ENCODE results near the gene METTL27. TPM values are rescaled to one million over a fixed set of nuclear protein-coding genes. Genes with fewer than 3 reads are reported as not detected.
"Not testable (repeated sequence)": the region's sequence is repeated elsewhere in the genome, so short reads cannot be mapped to it uniquely, and the experiment has no call there.

The METTL27 gene
- total RNA-seq, 1 donor from 2014 or later: 14.4 TPM

- not testable (repeated sequence) for DNase-seq (ENCODE audit: low spot score)
Measured at GRCh38 chr7:73821597-73822285, 20.6 kb downstream of the METTL27 start.

- DNase-seq (ENCODE audit: low spot score): no peak
Measured at GRCh38 chr7:73820013-73820412, 22.3 kb downstream of the METTL27 start.

GRCh38 chr7:73817121-73817520 lies 25.2 kb downstream of the METTL27 start:
- no peak for DNase-seq (ENCODE audit: low spot score)

- DNase-seq (ENCODE audit: low spot score): no peak
Measured at GRCh38 chr7:73815436-73815835, 26.9 kb downstream of the METTL27 start.

GRCh38 chr7:73812996-73813395 lies 29.3 kb downstream of the METTL27 start:
- DNase-seq (ENCODE audit: low spot score): no peak

- DNase-seq (ENCODE audit: low spot score): peak; percentile 63
Measured at GRCh38 chr7:73811760-73812168, 30.6 kb downstream of the METTL27 start.

- DNase-seq (ENCODE audit: low spot score): peak; percentile 32
Measured at GRCh38 chr7:73810998-73811360, 31.3 kb downstream of the METTL27 start.

- DNase-seq (ENCODE audit: low spot score): peak; percentile 55
Measured at GRCh38 chr7:73809467-73809951, 32.8 kb downstream of the METTL27 start.

- DNase-seq (ENCODE audit: low spot score): peak; percentile 25
Measured at GRCh38 chr7:73802459-73802858, 39.9 kb downstream of the METTL27 start.

GRCh38 chr7:73801577-73801976 lies 40.7 kb downstream of the METTL27 start:
- no peak for DNase-seq (ENCODE audit: low spot score)

- no peak for DNase-seq (ENCODE audit: low spot score)
Measured at GRCh38 chr7:73799282-73800141, 42.8 kb downstream of the METTL27 start.

GRCh38 chr7:73797176-73797575 lies 45.1 kb downstream of the METTL27 start:
- not testable (repeated sequence) for DNase-seq (ENCODE audit: low spot score)

GRCh38 chr7:73796656-73797055 lies 45.7 kb downstream of the METTL27 start:
- not testable (repeated sequence) for DNase-seq (ENCODE audit: low spot score)

GRCh38 chr7:73795188-73795587 lies 47.1 kb downstream of the METTL27 start:
- DNase-seq (ENCODE audit: low spot score): not testable (repeated sequence)

GRCh38 chr7:73791170-73791690 lies 51.1 kb downstream of the METTL27 start:
- DNase-seq (ENCODE audit: low spot score): not testable (repeated sequence)

GRCh38 chr7:73789051-73789450 lies 53.3 kb downstream of the METTL27 start:
- DNase-seq (ENCODE audit: low spot score): no peak

- DNase-seq (ENCODE audit: low spot score): not testable (repeated sequence)
Measured at GRCh38 chr7:73787786-73788048, 54.6 kb downstream of the METTL27 start.

GRCh38 chr7:73786588-73786987 lies 55.7 kb downstream of the METTL27 start:
- no peak for DNase-seq (ENCODE audit: low spot score)

Other genes with a start within 250 kb of the METTL27 start
- gene MLXIPL, start 218.0 kb downstream of the METTL27 start, total RNA-seq: 4.6 TPM
- gene VPS37D, start 174.7 kb downstream of the METTL27 start, total RNA-seq: 0.86 TPM
- 16.5 TPM for gene DNAJC30, start 159.1 kb downstream of the METTL27 start, total RNA-seq
- 69.6 TPM for gene BUD23, start 158.9 kb downstream of the METTL27 start, total RNA-seq
- gene STX1A, start 122.8 kb downstream of the METTL27 start, total RNA-seq: 8.4 TPM
- 47.7 TPM for gene ABHD11, start 103.7 kb downstream of the METTL27 start, total RNA-seq
- 6.8 TPM for gene CLDN3, start 72.2 kb downstream of the METTL27 start, total RNA-seq
- 244 TPM for gene CLDN4, start 11.5 kb downstream of the METTL27 start, total RNA-seq
- not detected for gene TMEM270, start 18.6 kb upstream of the METTL27 start, total RNA-seq
- 31.9 TPM for gene ELN, start 185.7 kb upstream of the METTL27 start, total RNA-seq
- gene LIMK1, start 241.3 kb upstream of the METTL27 start, total RNA-seq: 26.0 TPM

All from ureter (tissue), 1 donor.